22Rv1 (cell line): ENCODE measurements around the gene KRTAP5-5.

Experiments used
- ZFX ChIP-seq: fragments of 450-650 bp; IDR thresholded peaks from 2 replicates; pipeline ENCODE4 v1.6.1; 2017; ENCODE audit warnings: antibody characterized with exemption, borderline replicate concordance
- TF ChIP-seq, protein P1 (sequence below): fragments of 450-650 bp; IDR thresholded peaks from 2 replicates; pipeline ENCODE4 v1.5.1; 2017; ENCODE audit warnings: mild to moderate bottlenecking

DNA sequence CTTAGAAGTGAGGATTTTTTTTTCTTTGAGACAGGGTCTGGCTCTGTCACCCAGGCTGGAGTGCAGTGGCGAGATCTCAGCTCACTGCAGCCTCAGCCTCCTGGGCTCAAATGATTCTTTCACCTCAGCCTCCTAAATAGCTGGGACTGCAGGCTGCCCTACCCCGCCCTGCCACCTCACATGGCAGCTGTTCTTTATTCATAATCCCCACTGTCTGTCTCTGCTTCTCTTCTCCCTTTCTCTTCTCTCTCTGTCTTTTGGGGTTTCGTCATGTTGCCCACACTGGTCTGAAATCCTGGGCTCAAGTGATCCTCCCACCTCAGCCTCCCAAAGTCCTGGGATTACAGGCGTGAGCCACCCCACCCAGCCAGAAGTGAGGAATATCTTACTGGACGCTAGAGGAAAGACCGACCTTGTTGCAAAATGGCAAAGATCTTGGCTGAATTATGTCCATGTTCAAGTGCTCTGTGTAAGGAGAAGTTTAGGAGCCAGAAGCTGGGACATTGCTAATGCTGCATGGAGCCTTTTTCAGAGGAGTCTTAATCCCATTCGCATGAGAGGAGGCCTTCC lies 21.9 kb downstream of the KRTAP5-5 start:
- TF ChIP-seq, protein P1, sequence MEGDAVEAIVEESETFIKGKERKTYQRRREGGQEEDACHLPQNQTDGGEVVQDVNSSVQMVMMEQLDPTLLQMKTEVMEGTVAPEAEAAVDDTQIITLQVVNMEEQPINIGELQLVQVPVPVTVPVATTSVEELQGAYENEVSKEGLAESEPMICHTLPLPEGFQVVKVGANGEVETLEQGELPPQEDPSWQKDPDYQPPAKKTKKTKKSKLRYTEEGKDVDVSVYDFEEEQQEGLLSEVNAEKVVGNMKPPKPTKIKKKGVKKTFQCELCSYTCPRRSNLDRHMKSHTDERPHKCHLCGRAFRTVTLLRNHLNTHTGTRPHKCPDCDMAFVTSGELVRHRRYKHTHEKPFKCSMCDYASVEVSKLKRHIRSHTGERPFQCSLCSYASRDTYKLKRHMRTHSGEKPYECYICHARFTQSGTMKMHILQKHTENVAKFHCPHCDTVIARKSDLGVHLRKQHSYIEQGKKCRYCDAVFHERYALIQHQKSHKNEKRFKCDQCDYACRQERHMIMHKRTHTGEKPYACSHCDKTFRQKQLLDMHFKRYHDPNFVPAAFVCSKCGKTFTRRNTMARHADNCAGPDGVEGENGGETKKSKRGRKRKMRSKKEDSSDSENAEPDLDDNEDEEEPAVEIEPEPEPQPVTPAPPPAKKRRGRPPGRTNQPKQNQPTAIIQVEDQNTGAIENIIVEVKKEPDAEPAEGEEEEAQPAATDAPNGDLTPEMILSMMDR, result no peak
- TF ChIP-seq ZFX, result no peak
